ENCODE data around the gene MMD. TPM values are rescaled to one million over a fixed set of nuclear protein-coding genes. Genes with fewer than 3 reads are reported as not detected.

The MMD gene
- total and polyA plus RNA-seq, 2 donors (not counting 1 experiment from before 2014, with no cell fraction given): 19.2 to 29.4 TPM

- Histone ChIP-seq H3K27ac (ENCODE audit: low read length in 2 of 2) (no peak overlapping the region), H3K27me3 (replicated peaks in 1 of 4; ENCODE audit: control extremely low read depth in 1 of 4, control insufficient read depth in 3 of 4, insufficient read depth in 4 of 4, low read length in 3 of 4) (peaks cover 0 to 3% (median under 1%) of the 10 kb centered on the region in 4 experiments), H2AFZ (ENCODE audit: insufficient read depth, low read depth, low read length, poor library complexity, severe bottlenecking) (no peak overlapping the region), H3K4me2 (replicated peaks; ENCODE audit: low read depth, low read length, poor library complexity, severe bottlenecking) (no peak overlapping the region), H3K4me3 (ENCODE audit: control extremely low read depth in 1 of 5, extremely low read depth in 1 of 5, insufficient read depth in 1 of 5, low read depth in 2 of 5, low read length in 4 of 5) (no peak overlapping the region), H4K20me1 (ENCODE audit: control insufficient read depth, insufficient read depth, low read length, poor library complexity, severe bottlenecking) (no peaks in the 10 kb centered on the region), H3K9me3 (ENCODE audit: control extremely low read depth in 1 of 3, control insufficient read depth in 2 of 3, insufficient read depth in 1 of 3, low read length in 2 of 3) (no peaks in the 10 kb centered on the region), H3K36me3 (replicated peaks in 1 of 2; ENCODE audit: control extremely low read depth in 1 of 2, control insufficient read depth in 1 of 2, extremely low read depth in 1 of 2, insufficient read depth in 2 of 2, low read length in 1 of 2) (no peaks in the 10 kb centered on the region), H3K4me1 (ENCODE audit: control insufficient read depth in 2 of 2, insufficient read depth in 2 of 2, low read length in 2 of 2) (peaks cover 20 to 22% of the 10 kb centered on the region in 2 donors), H3K79me2 (ENCODE audit: control insufficient read depth, insufficient read depth, low read length) (no peaks in the 10 kb centered on the region), H3K9ac (ENCODE audit: low read length) (no peak overlapping the region)
- intact Hi-C loops (cut with micrococcal nuclease): no loop called here
- TF ChIP-seq EZH2 (IDR thresholded peaks at IDR 0.05; ENCODE audit: borderline replicate concordance, insufficient read depth, low read depth, low read length, poor library complexity, severe bottlenecking): no peak
- TF ChIP-seq, protein P1, sequence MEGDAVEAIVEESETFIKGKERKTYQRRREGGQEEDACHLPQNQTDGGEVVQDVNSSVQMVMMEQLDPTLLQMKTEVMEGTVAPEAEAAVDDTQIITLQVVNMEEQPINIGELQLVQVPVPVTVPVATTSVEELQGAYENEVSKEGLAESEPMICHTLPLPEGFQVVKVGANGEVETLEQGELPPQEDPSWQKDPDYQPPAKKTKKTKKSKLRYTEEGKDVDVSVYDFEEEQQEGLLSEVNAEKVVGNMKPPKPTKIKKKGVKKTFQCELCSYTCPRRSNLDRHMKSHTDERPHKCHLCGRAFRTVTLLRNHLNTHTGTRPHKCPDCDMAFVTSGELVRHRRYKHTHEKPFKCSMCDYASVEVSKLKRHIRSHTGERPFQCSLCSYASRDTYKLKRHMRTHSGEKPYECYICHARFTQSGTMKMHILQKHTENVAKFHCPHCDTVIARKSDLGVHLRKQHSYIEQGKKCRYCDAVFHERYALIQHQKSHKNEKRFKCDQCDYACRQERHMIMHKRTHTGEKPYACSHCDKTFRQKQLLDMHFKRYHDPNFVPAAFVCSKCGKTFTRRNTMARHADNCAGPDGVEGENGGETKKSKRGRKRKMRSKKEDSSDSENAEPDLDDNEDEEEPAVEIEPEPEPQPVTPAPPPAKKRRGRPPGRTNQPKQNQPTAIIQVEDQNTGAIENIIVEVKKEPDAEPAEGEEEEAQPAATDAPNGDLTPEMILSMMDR (IDR thresholded peaks at IDR 0.05): no peak
- Mint-ChIP-seq H3K4me1 (peaks cover 41% of the 10 kb centered on the region), H3K4me3 (no peak overlapping the region), H3K9me3 (ENCODE audit: insufficient read depth) (no peaks in the 10 kb centered on the region), H3K27ac (no peak overlapping the region), H3K27me3 (no peaks in the 10 kb centered on the region)
- ChIA-PET POLR2A (no interaction called here), CTCF (interaction anchor here (2.5 kb wide), 1 partner anchor 15 kb away, joined by 16 read pairs; the partner anchor contains the start of gene MMD)
- DNase-seq (no peak), ATAC-seq (ENCODE audit: low read depth) (no peak)
- 90% methylated on average over 2 of the region's 4 CpGs for WGBS (ENCODE audit: insufficient coverage)
Observed at GRCh38 chr17:55435408-55435807, 13.8 kb upstream of the MMD start.

DNA sequence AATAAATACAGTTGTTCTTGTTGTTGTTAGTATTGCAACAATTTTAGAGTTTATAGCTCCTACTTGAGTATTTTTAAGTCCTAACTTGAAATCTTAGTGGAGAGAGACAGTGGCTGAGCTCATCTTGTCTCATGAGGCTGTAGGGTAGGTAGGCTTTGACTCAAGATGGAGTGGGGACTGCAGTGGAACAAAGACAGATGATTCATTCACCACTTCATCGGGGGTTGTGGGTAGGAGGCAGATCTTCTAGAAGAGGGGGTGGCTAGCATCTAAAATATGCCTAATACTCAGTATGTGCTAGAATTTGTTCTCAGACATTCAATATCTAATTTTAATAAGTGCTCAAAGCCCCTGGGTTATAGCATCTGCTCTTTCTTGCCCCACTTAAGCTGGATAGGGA is 13.1 kb upstream of the MMD start:
- Mint-ChIP-seq H3K9me3 (ENCODE audit: insufficient read depth) (no peaks in the 10 kb centered on the region), H3K27ac (no peak overlapping the region), H3K4me1 (peaks cover 41% of the 10 kb centered on the region), H3K4me3 (no peak overlapping the region), H3K27me3 (no peaks in the 10 kb centered on the region)
- H3K4me1 ChIP-seq (ENCODE audit: control insufficient read depth in 2 of 2, insufficient read depth in 2 of 2, low read length in 2 of 2): peaks cover 20 to 22% of the 10 kb centered on the region in 2 donors
- no peak for ATAC-seq (ENCODE audit: low read depth)
- H4K20me1 ChIP-seq (ENCODE audit: control insufficient read depth, insufficient read depth, low read length, poor library complexity, severe bottlenecking): no peaks in the 10 kb centered on the region
- no peak overlapping the region for H2AFZ ChIP-seq (ENCODE audit: insufficient read depth, low read depth, low read length, poor library complexity, severe bottlenecking)
- ChIA-PET CTCF (interaction anchor here (2.5 kb wide), 1 partner anchor 14 kb away, joined by 16 read pairs; the partner anchor contains the start of gene MMD), POLR2A (interaction anchor here (1.7 kb wide), 1 partner anchor 13 kb away, joined by 8 read pairs; the partner anchor contains the start of gene MMD)
- WGBS (ENCODE audit: insufficient coverage): no CpG with 5 or more reads among the region's 1 CpG
- no peak for DNase-seq
- no peaks in the 10 kb centered on the region for H3K27me3 ChIP-seq (replicated peaks in 1 of 4; ENCODE audit: control extremely low read depth in 1 of 4, control insufficient read depth in 3 of 4, insufficient read depth in 4 of 4, low read length in 3 of 4)
- no peaks in the 10 kb centered on the region for H3K36me3 ChIP-seq (replicated peaks in 1 of 2; ENCODE audit: control extremely low read depth in 1 of 2, control insufficient read depth in 1 of 2, extremely low read depth in 1 of 2, insufficient read depth in 2 of 2, low read length in 1 of 2)
- no peak overlapping the region for H3K4me2 ChIP-seq (replicated peaks; ENCODE audit: low read depth, low read length, poor library complexity, severe bottlenecking)
- TF ChIP-seq, protein P1 (IDR thresholded peaks at IDR 0.05): no peak
- no peak for TF ChIP-seq EZH2 (IDR thresholded peaks at IDR 0.05; ENCODE audit: borderline replicate concordance, insufficient read depth, low read depth, low read length, poor library complexity, severe bottlenecking)
- no peak overlapping the region for H3K9ac ChIP-seq (ENCODE audit: low read length)
- H3K4me3 ChIP-seq (ENCODE audit: control extremely low read depth in 1 of 5, extremely low read depth in 1 of 5, insufficient read depth in 1 of 5, low read depth in 2 of 5, low read length in 4 of 5): no peak overlapping the region
- H3K79me2 ChIP-seq (ENCODE audit: control insufficient read depth, insufficient read depth, low read length): no peaks in the 10 kb centered on the region
- H3K9me3 ChIP-seq (ENCODE audit: control extremely low read depth in 1 of 3, control insufficient read depth in 2 of 3, insufficient read depth in 1 of 3, low read length in 2 of 3): no peaks in the 10 kb centered on the region
- intact Hi-C loops (cut with micrococcal nuclease): no loop called here
- no peak overlapping the region for H3K27ac ChIP-seq (ENCODE audit: low read length in 2 of 2)

All from B cell (primary cell).